IPS-NIHi7 (cell line): Measurements from ENCODE around the gene KRTAP4-12.
"Not testable (repeated sequence)": the region's sequence is repeated elsewhere in the genome, so short reads cannot be mapped to it uniquely, and the experiment has no call there.

Source experiments
- DNase-seq: peaks from one replicate; pipeline ENCODE4 v3.0.0; 2012; ENCODE audit warnings: mixed read lengths; ENCODE audit errors: extremely low spot score

KRTAP4-12 gene

DNA sequence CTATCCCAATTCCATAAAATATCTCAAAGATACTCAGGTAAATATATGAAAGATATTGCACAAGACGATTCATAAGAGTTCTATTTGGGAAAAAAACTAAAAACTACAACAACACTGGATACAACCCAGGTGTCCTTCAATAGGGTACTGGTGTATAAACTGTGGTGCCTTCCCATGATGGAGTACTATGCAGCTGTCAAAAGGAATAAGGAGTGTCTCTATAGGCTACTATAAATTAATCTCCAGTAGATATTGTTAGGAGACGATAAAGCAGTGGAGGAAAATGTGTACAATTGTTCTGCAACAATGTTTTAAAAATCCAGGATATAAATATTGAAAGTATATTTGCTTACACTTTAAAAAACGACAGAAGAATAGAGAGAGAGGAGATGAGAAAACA, 2.4 kb upstream of the KRTAP4-12 start:
- no peak for DNase-seq

DNA sequence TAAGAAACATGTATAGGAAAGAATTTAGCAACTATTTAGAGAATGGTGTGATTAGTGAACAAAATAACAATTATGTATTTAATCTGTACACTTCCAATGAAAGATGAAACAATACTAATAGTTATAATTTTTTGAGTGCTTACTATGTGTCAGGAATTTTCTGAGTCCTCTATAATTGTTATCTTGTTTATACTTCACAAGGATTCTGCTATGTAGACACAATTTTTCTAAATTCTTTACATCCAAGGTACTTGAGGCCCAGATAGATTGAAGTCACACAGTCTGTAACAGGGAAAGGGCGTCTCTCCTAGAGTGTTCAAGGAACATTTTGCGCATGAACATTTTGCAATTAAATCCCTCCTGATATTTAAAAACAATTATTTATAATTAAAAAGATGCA, 1.1 kb upstream of the KRTAP4-12 start:
- DNase-seq = no peak

DNA sequence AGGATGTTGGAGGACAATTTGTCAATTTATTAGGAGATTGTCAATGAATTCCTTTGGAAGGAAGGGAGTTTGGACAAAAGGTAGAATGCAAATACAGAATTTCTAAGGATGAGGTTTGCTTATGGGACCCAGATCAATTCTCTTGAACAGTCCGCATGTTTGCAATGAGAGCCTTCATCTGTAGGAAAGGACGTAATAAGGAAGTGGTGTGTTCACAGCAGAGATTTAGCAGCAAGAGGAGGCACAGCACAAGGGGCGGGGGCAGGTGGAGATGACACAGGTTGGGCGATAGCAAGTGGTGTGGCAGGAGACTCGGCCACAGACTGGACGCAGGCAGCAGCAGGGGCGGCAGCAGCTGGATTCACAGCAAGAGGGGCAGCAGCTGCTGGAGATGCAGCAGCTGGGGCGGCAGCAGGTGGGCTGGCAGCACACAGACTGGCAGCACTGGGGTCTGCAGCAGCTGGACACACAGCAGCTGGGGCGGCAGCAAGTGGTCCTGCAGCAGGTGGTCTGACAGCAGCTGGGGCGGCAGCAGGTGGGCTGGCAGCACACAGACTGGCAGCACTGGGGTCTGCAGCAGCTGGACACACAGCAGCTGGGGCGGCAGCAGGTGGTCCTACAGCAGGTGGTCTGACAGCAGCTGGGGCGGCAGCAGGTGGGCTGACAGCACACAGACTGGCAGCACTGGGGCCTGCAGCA, 541 bp downstream of the KRTAP4-12 start:
- not testable (repeated sequence) for DNase-seq

DNA sequence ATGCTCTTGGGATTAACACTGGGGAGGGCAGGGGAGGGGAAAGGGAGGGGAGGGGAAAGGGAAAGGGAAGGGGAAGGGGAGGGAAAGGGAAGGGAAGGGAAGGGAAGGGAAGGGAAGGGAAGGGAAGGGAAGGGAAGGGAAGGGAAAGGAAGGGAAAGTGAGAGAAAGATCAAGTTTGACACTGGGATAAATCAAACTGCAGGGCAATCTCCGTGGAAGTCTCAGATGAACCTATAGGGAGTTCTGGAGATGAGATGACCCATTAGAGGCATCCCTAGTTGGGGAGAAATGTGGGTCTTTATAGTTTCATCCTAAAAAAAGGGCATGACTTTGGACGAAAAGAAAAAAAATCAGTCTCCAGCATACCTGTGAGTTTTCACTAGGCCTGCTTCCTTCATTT, 2.2 kb downstream of the KRTAP4-12 start:
- DNase-seq = no peak

DNA sequence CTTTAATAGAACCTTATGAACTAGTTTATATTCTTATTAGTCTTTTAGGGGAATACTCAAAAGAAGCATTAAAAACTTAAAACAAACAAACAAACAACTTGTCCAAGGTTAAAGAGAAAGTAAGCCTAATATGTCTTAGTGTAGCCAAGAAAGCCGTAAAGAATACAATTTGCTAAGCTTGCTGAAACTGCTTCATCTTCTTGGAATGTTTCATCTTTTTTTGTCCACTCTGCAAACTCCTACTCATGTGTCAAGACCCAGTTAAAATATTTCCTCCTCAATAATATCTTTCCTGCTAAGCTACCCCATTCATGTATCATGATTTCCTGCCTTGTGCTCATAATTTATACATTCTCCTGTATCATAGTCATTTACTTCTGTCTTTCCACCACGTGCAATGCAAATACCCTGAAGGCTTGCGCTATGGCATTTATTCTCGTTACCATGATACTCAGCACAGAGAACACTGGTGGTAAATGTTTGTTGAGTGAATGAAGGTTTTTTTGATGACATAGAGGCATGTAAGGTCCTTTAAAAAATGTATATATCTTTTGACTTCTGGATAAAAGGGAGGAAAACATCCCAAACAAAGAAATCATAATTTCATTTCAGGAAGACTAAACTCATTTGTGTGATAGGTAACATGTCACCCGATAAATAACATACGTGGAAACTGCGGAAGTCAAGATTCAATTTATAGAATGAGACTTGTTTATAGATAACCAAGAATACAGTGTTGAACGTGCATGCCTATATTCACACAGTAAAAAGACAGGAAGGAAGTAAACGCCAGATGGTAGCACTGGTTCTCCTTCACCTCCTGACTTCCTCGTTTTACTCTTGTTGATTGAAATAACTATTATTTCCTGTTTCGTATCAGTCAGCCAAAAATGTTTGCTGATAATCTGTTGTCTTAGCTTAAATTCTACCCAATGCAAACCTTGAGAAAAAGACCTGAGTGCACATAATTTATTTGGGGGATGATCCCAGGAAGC, 4.0 kb downstream of the KRTAP4-12 start:
- DNase-seq = not testable (repeated sequence)

DNA sequence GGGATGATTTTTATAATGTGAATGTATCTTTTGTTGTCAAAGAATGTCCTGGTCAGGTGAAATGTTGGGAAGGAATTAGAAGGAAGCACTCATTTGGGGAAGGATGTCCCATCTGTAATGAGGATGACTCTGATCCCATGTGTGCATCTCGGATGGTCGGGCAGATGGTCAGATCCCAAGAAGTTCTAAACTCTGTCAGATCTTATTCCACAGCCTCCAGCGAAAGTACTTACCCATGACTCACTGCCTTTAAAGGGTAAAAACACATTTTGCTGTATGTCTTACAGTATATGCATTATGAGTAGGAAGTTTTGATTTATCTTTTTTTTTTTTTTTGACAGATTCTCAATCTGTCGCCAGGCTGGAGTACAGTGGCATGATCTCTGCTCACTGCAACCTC, 5.3 kb downstream of the KRTAP4-12 start:
- DNase-seq = no peak

DNA sequence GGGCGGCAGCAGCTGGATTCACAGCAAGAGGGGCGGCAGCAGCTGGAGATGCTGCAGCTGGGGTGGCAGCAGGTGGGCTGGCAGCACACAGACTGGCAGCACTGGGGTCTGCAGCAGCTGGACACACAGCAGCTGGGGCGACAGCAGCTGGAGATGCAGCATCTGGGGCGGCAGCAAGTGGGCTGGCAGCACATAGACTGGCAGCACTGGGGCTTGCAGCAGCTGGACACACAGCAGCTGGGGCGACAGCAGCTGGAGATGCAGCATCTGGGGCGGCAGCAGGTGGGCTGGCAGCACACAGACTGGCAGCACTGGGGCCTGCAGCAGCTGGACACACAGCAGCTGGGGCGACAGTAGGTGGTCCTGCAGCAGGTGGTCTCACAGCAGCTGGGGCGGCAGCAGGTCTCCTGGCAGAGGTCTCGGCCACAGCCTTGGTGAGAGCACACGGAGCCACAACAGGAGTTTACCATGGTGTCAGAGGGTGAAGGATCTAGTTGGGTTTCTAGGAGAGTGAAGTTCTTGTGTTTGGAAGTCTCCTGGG, 6.1 kb downstream of the KRTAP4-12 start, which contains the start of gene KRTAP4-11:
Gene KRTAP4-11, minus strand, starts transcription at position 528 of the 541 bp plus-strand sequence. Its CDS starts 58 bp downstream, at position 470.
- DNase-seq = not testable (repeated sequence)

DNA sequence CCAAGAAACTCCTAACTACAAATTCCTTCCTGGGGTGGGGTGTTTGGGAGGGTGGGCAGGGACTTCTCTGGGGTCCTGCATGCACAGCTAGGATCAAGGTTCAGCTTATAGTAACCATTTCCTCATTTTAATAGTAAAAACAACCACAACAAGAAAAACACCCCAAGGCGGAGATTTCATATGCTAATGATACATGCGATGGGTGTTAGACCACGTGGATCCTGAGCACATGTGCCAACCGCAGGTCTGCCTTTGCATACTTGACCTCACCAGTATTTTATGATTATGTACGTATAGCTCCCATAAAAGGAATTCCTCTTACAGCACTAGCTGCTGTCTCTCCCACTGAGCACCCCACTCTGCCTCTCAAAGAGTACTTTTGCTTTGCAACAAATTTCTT, 7.7 kb downstream of the KRTAP4-12 start:
- DNase-seq = no peak

DNA sequence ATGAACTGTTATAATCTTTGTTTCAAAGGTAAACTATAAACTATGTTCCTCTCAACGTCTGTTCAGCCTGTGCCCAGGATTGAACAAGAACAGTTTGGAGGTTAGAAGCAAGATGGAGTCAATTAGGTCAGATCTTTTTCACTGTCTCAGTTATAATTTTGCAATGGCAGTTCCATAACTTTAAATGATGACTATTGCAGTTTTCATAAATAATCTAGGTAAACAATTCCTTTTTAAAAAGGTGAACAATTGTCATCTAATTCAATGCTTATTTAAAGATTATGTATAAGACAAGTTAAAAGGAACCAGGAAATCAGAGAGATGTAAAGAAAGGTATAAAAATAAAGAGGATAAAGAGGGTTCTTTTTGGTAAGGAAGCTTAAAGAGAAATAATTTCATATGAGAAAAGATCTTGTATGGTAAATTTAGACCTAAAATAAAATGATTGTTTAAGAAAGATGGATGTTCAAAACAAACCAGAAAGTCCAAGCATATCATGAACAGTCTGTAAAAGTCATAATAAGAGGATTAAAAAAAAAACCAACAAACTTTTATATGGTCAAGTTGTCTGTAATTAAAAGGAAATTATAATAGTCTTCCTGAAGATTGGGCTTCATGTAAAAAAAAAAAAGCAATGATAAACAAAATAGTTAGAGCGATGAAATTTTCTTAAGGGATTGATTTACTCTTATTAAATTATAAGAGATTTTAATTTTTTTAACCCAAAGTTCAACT, 12.7 kb downstream of the KRTAP4-12 start:
- no peak for DNase-seq

DNA sequence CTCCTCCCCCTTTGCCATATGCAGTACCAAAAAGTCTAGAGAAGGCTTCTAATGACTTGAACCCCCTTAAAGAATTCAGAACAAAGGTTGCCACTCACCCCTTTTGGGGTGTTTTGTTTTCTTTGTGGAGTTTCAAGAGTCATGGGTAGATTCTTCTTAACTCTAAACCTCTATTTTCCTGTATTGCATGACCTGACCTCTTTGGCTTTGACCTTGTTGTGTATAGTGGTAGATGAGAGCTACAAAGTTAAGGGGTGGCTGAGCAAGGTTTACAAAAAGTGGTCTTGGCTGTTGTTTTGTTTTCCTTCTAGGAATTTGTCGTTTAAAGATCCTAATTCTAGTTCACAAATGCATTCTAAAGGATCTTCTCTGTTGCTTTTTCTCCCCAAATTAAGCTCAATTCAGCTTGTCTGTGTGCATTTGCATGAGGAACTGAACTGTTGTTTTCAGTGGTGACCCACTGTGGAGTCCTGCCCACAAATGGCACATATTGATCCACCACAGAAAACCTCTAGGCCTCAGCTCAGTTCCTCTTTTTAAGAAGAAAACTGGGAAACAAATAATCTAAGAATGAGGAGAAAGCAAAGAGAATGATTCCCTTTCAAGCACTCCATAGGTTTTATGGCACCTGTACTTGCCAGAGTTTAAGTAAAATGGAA, 15.1 kb downstream of the KRTAP4-12 start:
- not testable (repeated sequence) for DNase-seq

DNA sequence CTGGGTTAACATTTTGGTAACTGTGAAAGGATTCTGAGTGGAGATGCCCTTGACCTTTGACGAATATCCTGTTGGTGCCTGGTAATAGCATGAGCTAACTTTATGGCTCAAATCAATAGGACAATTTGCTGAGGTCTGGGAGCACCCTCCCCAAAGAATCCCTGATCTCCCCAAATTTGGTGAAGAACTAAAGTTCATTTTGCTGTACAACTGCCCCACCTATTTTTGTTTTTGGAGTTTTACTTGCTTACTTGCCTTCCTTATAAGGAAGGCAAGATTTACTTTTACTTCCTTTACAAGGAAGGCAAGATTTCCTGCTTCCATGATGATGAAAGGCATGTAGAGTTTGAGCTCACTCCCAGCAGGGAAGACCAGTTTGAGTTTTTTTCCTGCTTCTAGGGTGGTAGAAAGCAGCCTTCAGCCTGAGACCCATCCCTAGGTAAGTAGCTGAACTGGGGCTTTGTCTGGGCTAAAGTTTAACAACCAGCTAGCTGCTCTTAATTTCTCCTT, 16.0 kb downstream of the KRTAP4-12 start:
- DNase-seq = no peak

DNA sequence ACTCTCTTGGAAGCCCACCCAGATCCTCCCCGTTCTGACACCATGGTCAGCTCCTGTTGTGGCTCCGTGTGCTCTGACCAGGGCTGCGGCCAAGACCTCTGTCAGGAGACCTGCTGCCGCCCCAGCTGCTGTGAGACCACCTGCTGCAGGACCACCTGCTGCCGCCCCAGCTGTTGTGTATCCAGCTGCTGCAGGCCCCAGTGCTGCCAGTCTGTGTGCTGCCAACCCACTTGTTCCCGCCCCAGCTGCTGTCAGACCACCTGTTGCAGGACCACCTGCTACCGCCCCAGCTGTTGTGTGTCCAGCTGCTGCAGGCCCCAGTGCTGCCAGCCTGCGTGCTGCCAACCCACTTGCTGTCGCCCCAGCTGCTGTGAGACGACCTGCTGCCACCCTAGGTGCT, 18.6 kb downstream of the KRTAP4-12 start, which contains the start of gene KRTAP4-9:
Gene KRTAP4-9, plus strand, starts transcription at position 43 of the 400 bp plus-strand sequence. Its CDS starts 0 bp downstream, at position 43.
- not testable (repeated sequence) for DNase-seq

DNA sequence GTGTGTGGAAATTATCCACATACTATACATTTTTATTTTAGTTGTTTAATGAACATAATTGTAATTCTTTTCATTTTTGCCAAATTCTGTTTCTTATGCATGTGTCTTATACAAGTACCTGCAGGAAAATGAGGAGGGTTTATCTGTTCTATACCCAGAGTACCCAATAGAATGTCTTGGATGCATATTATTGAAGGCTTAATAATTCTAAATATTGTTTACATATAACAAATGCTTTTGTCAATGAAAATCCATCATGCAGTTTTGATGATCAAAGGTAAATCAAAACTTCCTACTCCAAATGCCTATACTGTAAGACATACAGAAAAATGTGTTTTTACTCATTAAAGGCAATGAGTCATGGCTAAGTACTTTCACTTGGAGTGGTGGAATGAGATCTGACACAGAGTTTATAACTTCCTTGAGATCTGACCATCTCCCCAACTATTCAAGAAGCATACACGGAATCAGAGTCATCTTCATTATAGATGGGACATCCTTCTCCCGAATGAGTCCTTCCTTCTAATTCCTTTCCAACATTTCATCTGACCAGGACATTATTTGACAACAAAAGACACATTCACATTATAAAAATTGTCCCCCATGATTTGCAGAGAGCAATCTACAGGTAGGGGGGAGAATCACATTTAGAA, 19.5 kb downstream of the KRTAP4-12 start:
- DNase-seq = not testable (repeated sequence)

DNA sequence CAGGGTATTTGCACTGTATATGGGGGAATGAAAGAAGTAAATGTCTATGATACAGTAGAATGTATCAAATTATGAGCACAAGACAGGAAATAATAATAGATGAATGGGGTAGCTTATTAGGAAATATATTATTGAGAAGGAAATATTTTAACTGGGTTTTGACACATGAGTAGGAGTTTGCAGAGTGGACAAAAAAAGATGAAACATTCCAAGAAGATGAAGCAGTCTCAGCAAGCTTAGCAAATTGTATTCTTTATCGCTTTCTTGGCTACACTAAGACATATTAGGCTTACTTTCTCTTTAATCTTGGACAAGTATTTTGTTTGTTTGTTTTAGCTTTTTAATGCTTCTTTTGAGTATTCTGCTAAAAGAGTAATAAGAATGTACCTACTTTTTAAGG, 20.1 kb downstream of the KRTAP4-12 start:
- DNase-seq = no peak

DNA sequence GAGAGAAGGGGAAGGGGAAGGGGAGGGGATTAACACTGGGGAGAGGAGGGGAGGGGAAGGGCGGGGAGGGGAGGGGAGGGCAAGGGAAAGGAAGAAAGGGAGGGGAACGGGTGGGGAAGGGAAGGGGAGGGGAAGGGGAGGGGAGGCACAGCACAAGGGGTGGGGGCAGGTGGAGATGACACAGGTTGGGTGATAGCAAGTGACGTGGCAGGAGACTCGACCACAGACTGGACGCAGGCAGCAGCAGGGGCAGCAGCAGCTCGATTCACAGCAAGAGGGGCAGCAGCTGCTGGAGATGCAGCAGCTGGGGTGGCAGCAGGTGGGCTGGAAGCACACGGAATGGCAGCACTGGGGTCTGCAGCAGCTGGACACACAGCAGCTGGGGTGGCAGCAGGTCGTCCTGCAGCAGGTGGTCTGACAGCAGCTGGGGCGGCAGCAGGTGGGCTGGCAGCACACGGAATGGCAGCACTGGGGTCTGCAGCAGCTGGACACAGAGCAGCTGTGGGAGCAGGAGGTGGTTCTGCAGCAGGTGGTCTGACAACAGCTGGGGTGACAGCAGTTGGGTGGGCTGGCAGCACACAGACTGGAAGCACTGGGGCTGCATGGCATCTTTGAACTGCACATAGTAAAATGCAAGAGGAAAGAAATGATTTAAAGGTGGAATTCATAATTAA, 22.3 kb downstream of the KRTAP4-12 start, which contains the start of gene KRTAP4-16:
Gene KRTAP4-16, minus strand, starts transcription at position 624 of the 674 bp plus-strand sequence. Its CDS starts 0 bp downstream, at position 624.
- DNase-seq = no peak

DNA sequence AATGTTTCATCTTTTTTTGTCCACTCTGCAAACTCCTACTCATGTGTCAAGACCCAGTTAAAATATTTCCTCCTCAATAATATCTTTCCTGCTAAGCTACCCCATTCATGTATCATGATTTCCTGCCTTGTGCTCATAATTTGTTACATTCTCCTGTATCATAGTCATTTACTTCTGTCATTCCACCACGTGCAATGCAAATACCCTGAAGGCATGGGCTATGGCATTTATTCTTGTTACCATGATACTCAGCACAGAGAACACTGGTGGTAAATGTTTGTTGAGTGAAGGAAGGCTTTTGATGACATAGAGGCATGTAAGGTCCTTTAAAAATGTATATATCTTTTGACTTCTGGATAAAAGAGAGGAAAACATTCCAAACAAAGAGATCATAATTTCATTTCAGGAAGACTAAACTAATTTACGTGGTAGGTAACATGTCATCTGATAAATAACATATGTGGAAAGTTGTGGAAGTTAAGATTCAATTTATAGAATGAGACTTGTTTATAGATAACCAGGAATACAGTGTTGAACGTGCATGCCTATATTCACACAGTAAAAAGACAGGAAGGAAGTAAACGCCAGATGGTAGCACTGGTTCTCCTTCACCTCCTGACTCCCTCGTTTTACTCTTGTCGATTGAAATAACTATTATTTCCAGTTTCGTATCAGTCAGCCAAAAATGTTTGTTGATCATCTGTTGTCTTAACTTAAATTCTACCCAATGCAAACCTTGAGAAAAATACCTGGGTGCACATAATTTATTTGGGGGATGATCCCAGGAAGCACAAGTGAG, 24.1 kb downstream of the KRTAP4-12 start:
- DNase-seq = not testable (repeated sequence)

DNA sequence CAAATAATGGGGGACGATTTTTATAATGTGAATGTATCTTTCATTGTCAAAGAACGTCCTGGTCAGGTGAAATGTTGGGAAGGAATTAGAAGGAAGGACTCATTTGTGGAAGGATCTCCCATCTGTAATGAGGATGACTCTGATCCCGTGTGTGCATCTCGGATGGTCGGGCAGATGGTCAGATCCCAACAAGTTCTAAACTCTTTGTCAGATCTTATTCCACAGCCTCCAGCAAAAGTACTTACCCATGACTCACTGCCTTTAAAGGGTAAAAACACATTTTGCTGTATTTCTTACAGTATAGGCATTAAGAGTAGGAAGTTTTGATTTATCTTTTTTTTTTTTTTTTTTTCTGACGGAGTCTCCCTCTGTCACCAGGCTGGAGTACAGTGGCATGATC, 25.5 kb downstream of the KRTAP4-12 start:
- DNase-seq = no peak

DNA sequence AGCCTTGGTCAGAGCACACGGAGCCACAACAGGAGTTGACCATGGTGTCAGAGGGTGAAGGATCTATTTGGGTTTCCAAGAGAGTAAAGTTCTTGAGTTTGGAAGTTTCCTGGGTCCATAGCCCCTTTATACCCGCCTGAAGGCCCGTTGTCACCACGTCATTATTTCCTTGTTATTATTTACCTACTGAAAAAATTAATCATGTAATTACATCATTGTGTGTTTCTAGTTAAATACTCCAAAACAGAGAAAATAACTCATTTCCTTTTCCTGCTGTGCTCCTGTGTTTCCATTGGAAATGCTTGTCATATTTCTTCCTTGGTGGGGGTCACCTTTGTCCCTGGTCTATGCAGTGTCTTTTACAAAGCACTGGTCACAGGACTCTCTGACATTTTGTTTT, 25.9 kb downstream of the KRTAP4-12 start, which contains the start of gene KRTAP4-8:
Gene KRTAP4-8, minus strand, starts transcription at position 101 of the 400 bp plus-strand sequence. Its CDS starts 58 bp downstream, at position 43.
- DNase-seq = no peak
